ENCODE results near the gene IL10RA. TPM values are rescaled to one million over a fixed set of nuclear protein-coding genes. Genes with fewer than 3 reads are reported as not detected.

The IL10RA gene
- total and polyA plus RNA-seq, 2 experiments from 2014 or later = 0.10 TPM; not detected in 1

DNA sequence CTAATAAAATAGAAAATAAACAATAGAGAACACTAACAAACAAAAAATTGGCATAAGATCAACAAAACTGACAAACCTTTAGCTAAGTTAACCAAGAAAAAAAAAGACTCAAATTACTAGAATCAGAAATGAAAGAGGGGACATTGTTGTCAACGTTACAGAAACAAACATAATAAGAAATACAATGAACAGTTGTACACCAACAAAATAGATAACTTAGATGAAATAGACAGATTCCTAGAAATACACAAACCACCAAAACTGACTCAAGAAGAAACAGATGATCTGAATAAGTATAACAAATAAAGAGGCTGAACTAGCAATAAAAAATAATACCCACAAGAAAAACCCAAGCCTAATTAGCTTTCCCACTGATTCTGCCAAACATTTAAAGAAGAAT, 55.9 kb downstream of the IL10RA start:
- Histone ChIP-seq H3K79me2 (replicated peaks; ENCODE audit: insufficient read depth) (no peaks in the 10 kb centered on the region), H3K4me3 (no peak overlapping the region), H3K36me3 (ENCODE audit: insufficient read depth) (no peaks in the 10 kb centered on the region), H3K27ac (ENCODE audit: low read depth) (no peak overlapping the region), H3K4me2 (no peak overlapping the region), H2AFZ (no peak overlapping the region), H3K9me2 (ENCODE audit: insufficient read depth) (no peaks in the 10 kb centered on the region), H3K27me3 (ENCODE audit: insufficient read depth) (no peaks in the 10 kb centered on the region), H3K4me1 (ENCODE audit: insufficient read depth) (no peaks in the 10 kb centered on the region), H3F3A (replicated peaks; ENCODE audit: low read depth) (no peaks in the 10 kb centered on the region), H4K20me1 (replicated peaks; ENCODE audit: insufficient read depth) (no peaks in the 10 kb centered on the region)
- ATAC-seq = no peak
- Mint-ChIP-seq H3K36me3 (ENCODE audit: low read depth) (no peaks in the 10 kb centered on the region), H3K9me3 (no peaks in the 10 kb centered on the region), H3K4me1 (no peaks in the 10 kb centered on the region), H3K27me3 (ENCODE audit: insufficient read depth, low read depth, poor library complexity) (no peaks in the 10 kb centered on the region), H3K4me3 (no peak overlapping the region), H3K27ac (no peak overlapping the region)
- TF ChIP-seq NANOG (IDR thresholded peaks at IDR 0.05; ENCODE audit: borderline replicate concordance) (no peak), JUNB (IDR thresholded peaks at IDR 0.05; ENCODE audit: unreplicated experiment) (no peak), ZNF331 (CRISPR knock-in tag; IDR thresholded peaks at IDR 0.05; ENCODE audit: low read depth) (no peak), CREB1 (CRISPR knock-in tag; IDR thresholded peaks at IDR 0.05; ENCODE audit: low read depth) (no peak), STAT1 (IDR thresholded peaks at IDR 0.05; ENCODE audit: unreplicated experiment) (no peak), EZH2 (IDR thresholded peaks at IDR 0.05; ENCODE audit: low read depth, unreplicated experiment) (no peak), ZNF114 (CRISPR knock-in tag; IDR thresholded peaks at IDR 0.05) (no peak), POLR2AphosphoS5 (IDR thresholded peaks at IDR 0.05; ENCODE audit: low read depth) (no peak), EZH2phosphoT487 (IDR thresholded peaks at IDR 0.05; ENCODE audit: unreplicated experiment) (no peak)
- TF ChIP-seq, protein P1, sequence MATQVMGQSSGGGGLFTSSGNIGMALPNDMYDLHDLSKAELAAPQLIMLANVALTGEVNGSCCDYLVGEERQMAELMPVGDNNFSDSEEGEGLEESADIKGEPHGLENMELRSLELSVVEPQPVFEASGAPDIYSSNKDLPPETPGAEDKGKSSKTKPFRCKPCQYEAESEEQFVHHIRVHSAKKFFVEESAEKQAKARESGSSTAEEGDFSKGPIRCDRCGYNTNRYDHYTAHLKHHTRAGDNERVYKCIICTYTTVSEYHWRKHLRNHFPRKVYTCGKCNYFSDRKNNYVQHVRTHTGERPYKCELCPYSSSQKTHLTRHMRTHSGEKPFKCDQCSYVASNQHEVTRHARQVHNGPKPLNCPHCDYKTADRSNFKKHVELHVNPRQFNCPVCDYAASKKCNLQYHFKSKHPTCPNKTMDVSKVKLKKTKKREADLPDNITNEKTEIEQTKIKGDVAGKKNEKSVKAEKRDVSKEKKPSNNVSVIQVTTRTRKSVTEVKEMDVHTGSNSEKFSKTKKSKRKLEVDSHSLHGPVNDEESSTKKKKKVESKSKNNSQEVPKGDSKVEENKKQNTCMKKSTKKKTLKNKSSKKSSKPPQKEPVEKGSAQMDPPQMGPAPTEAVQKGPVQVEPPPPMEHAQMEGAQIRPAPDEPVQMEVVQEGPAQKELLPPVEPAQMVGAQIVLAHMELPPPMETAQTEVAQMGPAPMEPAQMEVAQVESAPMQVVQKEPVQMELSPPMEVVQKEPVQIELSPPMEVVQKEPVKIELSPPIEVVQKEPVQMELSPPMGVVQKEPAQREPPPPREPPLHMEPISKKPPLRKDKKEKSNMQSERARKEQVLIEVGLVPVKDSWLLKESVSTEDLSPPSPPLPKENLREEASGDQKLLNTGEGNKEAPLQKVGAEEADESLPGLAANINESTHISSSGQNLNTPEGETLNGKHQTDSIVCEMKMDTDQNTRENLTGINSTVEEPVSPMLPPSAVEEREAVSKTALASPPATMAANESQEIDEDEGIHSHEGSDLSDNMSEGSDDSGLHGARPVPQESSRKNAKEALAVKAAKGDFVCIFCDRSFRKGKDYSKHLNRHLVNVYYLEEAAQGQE (IDR thresholded peaks at IDR 0.05; ENCODE audit: unreplicated experiment) = no peak
- TF ChIP-seq, protein P2, sequence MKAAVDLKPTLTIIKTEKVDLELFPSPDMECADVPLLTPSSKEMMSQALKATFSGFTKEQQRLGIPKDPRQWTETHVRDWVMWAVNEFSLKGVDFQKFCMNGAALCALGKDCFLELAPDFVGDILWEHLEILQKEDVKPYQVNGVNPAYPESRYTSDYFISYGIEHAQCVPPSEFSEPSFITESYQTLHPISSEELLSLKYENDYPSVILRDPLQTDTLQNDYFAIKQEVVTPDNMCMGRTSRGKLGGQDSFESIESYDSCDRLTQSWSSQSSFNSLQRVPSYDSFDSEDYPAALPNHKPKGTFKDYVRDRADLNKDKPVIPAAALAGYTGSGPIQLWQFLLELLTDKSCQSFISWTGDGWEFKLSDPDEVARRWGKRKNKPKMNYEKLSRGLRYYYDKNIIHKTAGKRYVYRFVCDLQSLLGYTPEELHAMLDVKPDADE (IDR thresholded peaks at IDR 0.05) = no peak
- TF ChIP-seq, protein P3, sequence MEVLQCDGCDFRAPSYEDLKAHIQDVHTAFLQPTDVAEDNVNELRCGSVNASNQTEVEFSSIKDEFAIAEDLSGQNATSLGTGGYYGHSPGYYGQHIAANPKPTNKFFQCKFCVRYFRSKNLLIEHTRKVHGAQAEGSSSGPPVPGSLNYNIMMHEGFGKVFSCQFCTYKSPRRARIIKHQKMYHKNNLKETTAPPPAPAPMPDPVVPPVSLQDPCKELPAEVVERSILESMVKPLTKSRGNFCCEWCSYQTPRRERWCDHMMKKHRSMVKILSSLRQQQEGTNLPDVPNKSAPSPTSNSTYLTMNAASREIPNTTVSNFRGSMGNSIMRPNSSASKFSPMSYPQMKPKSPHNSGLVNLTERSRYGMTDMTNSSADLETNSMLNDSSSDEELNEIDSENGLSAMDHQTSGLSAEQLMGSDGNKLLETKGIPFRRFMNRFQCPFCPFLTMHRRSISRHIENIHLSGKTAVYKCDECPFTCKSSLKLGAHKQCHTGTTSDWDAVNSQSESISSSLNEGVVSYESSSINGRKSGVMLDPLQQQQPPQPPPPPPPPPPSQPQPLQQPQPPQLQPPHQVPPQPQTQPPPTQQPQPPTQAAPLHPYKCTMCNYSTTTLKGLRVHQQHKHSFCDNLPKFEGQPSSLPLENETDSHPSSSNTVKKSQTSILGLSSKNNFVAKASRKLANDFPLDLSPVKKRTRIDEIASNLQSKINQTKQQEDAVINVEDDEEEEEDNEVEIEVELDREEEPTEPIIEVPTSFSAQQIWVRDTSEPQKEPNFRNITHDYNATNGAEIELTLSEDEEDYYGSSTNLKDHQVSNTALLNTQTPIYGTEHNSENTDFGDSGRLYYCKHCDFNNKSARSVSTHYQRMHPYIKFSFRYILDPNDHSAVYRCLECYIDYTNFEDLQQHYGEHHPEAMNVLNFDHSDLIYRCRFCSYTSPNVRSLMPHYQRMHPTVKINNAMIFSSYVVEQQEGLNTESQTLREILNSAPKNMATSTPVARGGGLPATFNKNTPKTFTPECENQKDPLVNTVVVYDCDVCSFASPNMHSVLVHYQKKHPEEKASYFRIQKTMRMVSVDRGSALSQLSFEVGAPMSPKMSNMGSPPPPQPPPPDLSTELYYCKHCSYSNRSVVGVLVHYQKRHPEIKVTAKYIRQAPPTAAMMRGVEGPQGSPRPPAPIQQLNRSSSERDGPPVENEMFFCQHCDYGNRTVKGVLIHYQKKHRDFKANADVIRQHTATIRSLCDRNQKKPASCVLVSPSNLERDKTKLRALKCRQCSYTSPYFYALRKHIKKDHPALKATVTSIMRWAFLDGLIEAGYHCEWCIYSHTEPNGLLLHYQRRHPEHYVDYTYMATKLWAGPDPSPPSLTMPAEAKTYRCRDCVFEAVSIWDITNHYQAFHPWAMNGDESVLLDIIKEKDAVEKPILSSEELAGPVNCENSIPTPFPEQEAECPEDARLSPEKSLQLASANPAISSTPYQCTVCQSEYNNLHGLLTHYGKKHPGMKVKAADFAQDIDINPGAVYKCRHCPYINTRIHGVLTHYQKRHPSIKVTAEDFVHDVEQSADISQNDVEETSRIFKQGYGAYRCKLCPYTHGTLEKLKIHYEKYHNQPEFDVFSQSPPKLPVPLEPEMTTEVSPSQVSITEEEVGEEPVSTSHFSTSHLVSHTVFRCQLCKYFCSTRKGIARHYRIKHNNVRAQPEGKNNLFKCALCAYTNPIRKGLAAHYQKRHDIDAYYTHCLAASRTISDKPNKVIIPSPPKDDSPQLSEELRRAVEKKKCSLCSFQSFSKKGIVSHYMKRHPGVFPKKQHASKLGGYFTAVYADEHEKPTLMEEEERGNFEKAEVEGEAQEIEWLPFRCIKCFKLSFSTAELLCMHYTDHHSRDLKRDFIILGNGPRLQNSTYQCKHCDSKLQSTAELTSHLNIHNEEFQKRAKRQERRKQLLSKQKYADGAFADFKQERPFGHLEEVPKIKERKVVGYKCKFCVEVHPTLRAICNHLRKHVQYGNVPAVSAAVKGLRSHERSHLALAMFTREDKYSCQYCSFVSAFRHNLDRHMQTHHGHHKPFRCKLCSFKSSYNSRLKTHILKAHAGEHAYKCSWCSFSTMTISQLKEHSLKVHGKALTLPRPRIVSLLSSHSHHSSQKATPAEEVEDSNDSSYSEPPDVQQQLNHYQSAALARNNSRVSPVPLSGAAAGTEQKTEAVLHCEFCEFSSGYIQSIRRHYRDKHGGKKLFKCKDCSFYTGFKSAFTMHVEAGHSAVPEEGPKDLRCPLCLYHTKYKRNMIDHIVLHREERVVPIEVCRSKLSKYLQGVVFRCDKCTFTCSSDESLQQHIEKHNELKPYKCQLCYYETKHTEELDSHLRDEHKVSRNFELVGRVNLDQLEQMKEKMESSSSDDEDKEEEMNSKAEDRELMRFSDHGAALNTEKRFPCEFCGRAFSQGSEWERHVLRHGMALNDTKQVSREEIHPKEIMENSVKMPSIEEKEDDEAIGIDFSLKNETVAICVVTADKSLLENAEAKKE (CRISPR knock-in tag; IDR thresholded peaks at IDR 0.05) = no peak
- TF ChIP-seq, protein P4, sequence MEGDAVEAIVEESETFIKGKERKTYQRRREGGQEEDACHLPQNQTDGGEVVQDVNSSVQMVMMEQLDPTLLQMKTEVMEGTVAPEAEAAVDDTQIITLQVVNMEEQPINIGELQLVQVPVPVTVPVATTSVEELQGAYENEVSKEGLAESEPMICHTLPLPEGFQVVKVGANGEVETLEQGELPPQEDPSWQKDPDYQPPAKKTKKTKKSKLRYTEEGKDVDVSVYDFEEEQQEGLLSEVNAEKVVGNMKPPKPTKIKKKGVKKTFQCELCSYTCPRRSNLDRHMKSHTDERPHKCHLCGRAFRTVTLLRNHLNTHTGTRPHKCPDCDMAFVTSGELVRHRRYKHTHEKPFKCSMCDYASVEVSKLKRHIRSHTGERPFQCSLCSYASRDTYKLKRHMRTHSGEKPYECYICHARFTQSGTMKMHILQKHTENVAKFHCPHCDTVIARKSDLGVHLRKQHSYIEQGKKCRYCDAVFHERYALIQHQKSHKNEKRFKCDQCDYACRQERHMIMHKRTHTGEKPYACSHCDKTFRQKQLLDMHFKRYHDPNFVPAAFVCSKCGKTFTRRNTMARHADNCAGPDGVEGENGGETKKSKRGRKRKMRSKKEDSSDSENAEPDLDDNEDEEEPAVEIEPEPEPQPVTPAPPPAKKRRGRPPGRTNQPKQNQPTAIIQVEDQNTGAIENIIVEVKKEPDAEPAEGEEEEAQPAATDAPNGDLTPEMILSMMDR (conservative IDR thresholded peaks at IDR 0.05; ENCODE audit: low read depth in 2 of 2) = no peak
- no peak for DNase-seq (ENCODE audit: low spot score)
